Peyer's patch (tissue), 4 donors: ENCODE measurements around the gene SLC7A6.

ENCODE experiments used
- CTCF ChIP-seq, 6 experiments: fragments of 450-650 bp in 4 of 6; fragments of 200-600 bp in 2 of 6; sonication (generic) in 1 of 6; IDR thresholded peaks; one replicate each; pipeline ENCODE4 v1.5.1; 2017 to 2019; ENCODE audit warnings: antibody characterized with exemption in 6 of 6, mild to moderate bottlenecking in 3 of 6, moderate library complexity in 1 of 6
- POLR2A ChIP-seq, 2 donors: fragments of 450-650 bp; IDR thresholded peaks; one replicate each; pipeline ENCODE4 v1.5.1; 2017; ENCODE audit warnings: antibody characterized with exemption in 2 of 2, mild to moderate bottlenecking in 2 of 2, moderate library complexity in 2 of 2

- TF ChIP-seq CTCF (IDR thresholded peaks at IDR 0.05), result peak in 5 of 6 experiments; percentile 16 to 42 (median 34)
- peak; percentile 82 to 87 for TF ChIP-seq POLR2A (IDR thresholded peaks at IDR 0.05)
Observed at GRCh38 chr16:68310774-68311511, 46.6 kb downstream of the SLC7A6 start, which contains the start of the genes PRMT7 and SLC7A6OS.
